DOHH2 (cell line): Measurements from ENCODE around the gene C2CD4D.

Experiments
- CTCF ChIP-seq: fragments of 200-600 bp; sonication (generic); IDR thresholded peaks from one replicate; pipeline ENCODE4 v1.5.1; 2014; ENCODE audit warnings: antibody characterized with exemption, mild to moderate bottlenecking, low read depth, low read length; ENCODE audit not compliant: poor library complexity, severe bottlenecking
- EZH2phosphoT487 ChIP-seq: fragments of 200-600 bp; sonication (generic); IDR thresholded peaks from 2 replicates; pipeline ENCODE4 v1.6.1; 2017; ENCODE audit warnings: borderline replicate concordance, mild to moderate bottlenecking, antibody characterized with exemption, low read length, moderate library complexity, mixed read lengths

- TF ChIP-seq CTCF (no peak), EZH2phosphoT487 (no peak)
Observed at GRCh38 chr1:151820940-151821339, 18.7 kb downstream of the C2CD4D start.
